PC-9 (cell line): Measurements from ENCODE around the gene IL2RA. TPM values are rescaled to one million over a fixed set of nuclear protein-coding genes. Genes with fewer than 3 reads are reported as not detected.

Experiments used
- BruUV-seq: library from RNA; stranded (reverse); fragments of 400-500 nt; replicated peaks from 2 replicates; lab custom pipeline; 2021; lab: Mats Ljungman, UMichigan
- CTCF ChIA-PET: fragments of 300-600 bp; sonication (Branson Sonifier 250); formaldehyde crosslinking; loops from one replicate; lab custom pipeline; 2022; ENCODE audit warnings: antibody characterized with exemption; lab: Charles Lee
- POLR2A ChIA-PET: fragments of 300-600 bp; sonication (Branson Sonifier 250); formaldehyde crosslinking; loops from one replicate; lab custom pipeline; 2022; ENCODE audit warnings: antibody characterized with exemption; ENCODE audit not compliant: unreplicated experiment; lab: Charles Lee
- DNase-seq, 2 experiments: peaks; one replicate each; pipeline versions ENCODE4 v3.0.0 to v3.0.0-alpha.2; 2015 to 2022; ENCODE audit warnings: mixed read lengths in 1 of 2
- H2AFZ ChIP-seq: fragments of 200-600 bp; sonication (generic); 2 replicates; pipeline ENCODE4 v1.8.1; 2017; ENCODE audit warnings: antibody characterized with exemption
- H3F3A ChIP-seq: fragments of 200-600 bp; sonication (generic); 2 replicates; pipeline ENCODE4 v1.8.1; 2017; ENCODE audit warnings: antibody characterized with exemption, mild to moderate bottlenecking, low read depth; ENCODE audit not compliant: insufficient read depth
- H3K27ac ChIP-seq: fragments of 200-600 bp; sonication (generic); 2 replicates; pipeline ENCODE4 v1.6.1; 2016; ENCODE audit warnings: mixed run types
- H3K27me3 ChIP-seq: fragments of 200-600 bp; sonication (generic); 2 replicates; pipeline ENCODE4 v1.6.1; 2016; ENCODE audit warnings: low read depth, mixed run types; ENCODE audit not compliant: insufficient read depth
- H3K36me3 ChIP-seq: fragments of 200-600 bp; sonication (generic); 2 replicates; pipeline ENCODE4 v1.6.1; 2016; ENCODE audit warnings: low read depth, mixed run types
- H3K4me1 ChIP-seq: fragments of 200-600 bp; sonication (generic); replicated peaks from 2 replicates; pipeline ENCODE4 v1.6.1; 2016; ENCODE audit warnings: mixed run types; ENCODE audit not compliant: insufficient read depth
- H3K4me2 ChIP-seq: fragments of 200-600 bp; sonication (generic); 2 replicates; pipeline ENCODE4 v1.6.1; 2017; ENCODE audit warnings: mixed run types
- H3K4me3 ChIP-seq: fragments of 200-600 bp; sonication (generic); 2 replicates; pipeline ENCODE4 v1.6.1; 2016; ENCODE audit warnings: mixed run types
- H3K79me2 ChIP-seq: fragments of 200-600 bp; sonication (generic); 2 replicates; pipeline ENCODE4 v1.6.1; 2017; ENCODE audit warnings: low read depth, mixed run types
- H3K9me2 ChIP-seq: fragments of 200-600 bp; sonication (generic); 2 replicates; pipeline ENCODE4 v1.8.1; 2017; ENCODE audit warnings: mild to moderate bottlenecking; ENCODE audit not compliant: insufficient read depth
- H3K9me3 ChIP-seq: fragments of 200-600 bp; sonication (generic); 2 replicates; pipeline ENCODE4 v1.8.1; 2016; ENCODE audit warnings: low read depth; ENCODE audit not compliant: insufficient read depth
- H4K20me1 ChIP-seq: fragments of 200-600 bp; sonication (generic); 2 replicates; pipeline ENCODE4 v1.8.1; 2017; ENCODE audit not compliant: insufficient read depth
- CTCF ChIP-seq: fragments of 200-600 bp; sonication (generic); conservative IDR thresholded peaks from 2 replicates; pipeline ENCODE4 v1.6.1; 2017; ENCODE audit warnings: mixed run types, antibody characterized with exemption, mild to moderate bottlenecking, moderate library complexity
- EZH2 ChIP-seq: fragments of 200-600 bp; sonication (generic); IDR thresholded peaks from 2 replicates; pipeline ENCODE4 v1.8.0; 2017; ENCODE audit warnings: antibody characterized with exemption, low read depth
- intact Hi-C: fragments of 100-400 bp; cut with micrococcal nuclease; formaldehyde crosslinking; loops from one replicate; pipeline ENCODE4 v1.10.0; 2022; ENCODE audit not compliant: unreplicated experiment
- total RNA-seq: library from RNA; stranded (reverse); gene quantifications from 2 replicates; pipeline ENCODE4 v1.2.3, GENCODE V29; 2021

The IL2RA gene
- total RNA-seq, 1 experiment from 2014 or later = not detected

- intact Hi-C loops = loop anchor here (10.0 kb wide), 1 partner anchor 1268 kb away; no protein-coding TSS in a partner anchor
Observed at GRCh38 chr10:6082496-6083395, 20.6 kb upstream of the IL2RA start.

GRCh38 chr10:6080417-6080973 lies 18.3 kb upstream of the IL2RA start:
- POLR2A ChIA-PET = no interaction called here
- Histone ChIP-seq H4K20me1 (no peaks in the 10 kb centered on the region), H3K27ac (no peak overlapping the region), H3K4me2 (no peak overlapping the region), H2AFZ (no peak overlapping the region), H3K4me3 (no peak overlapping the region), H3K36me3 (no peaks in the 10 kb centered on the region), H3K9me3 (no peaks in the 10 kb centered on the region), H3K79me2 (no peaks in the 10 kb centered on the region), H3K27me3 (peaks cover 20% of the 10 kb centered on the region), H3K9me2 (no peaks in the 10 kb centered on the region), H3F3A (no peaks in the 10 kb centered on the region), H3K4me1 (no peaks in the 10 kb centered on the region)
- intact Hi-C loops = loop anchor here (10.0 kb wide), 1 partner anchor 1266 kb away; no protein-coding TSS in a partner anchor
- no peak for DNase-seq
- TF ChIP-seq CTCF = no peak
- TF ChIP-seq EZH2 = no peak
- CTCF ChIA-PET = no interaction called here
- no TSS peak for BruUV-seq

More at GRCh38 chr10:6082496-6083395, 20.6 kb upstream of the IL2RA start:
- ChIA-PET POLR2A (interaction anchor here (0.7 kb wide), 1 partner anchor 534 kb away, joined by 4 read pairs; no protein-coding TSS in a partner anchor), CTCF (no interaction called here)
- no TSS peak for BruUV-seq
- Histone ChIP-seq H3K4me3 (no peak overlapping the region), H4K20me1 (no peaks in the 10 kb centered on the region), H3K79me2 (no peaks in the 10 kb centered on the region), H3K27ac (no peak overlapping the region), H3K27me3 (peaks cover 11% of the 10 kb centered on the region), H3K4me2 (no peak overlapping the region), H3K9me3 (no peaks in the 10 kb centered on the region), H3F3A (no peaks in the 10 kb centered on the region), H3K9me2 (no peaks in the 10 kb centered on the region), H3K36me3 (no peaks in the 10 kb centered on the region), H2AFZ (no peak overlapping the region), H3K4me1 (no peaks in the 10 kb centered on the region)
- no peak for TF ChIP-seq CTCF
- TF ChIP-seq EZH2 = no peak
- no peak for DNase-seq

GRCh38 chr10:6079044-6079443 lies 16.9 kb upstream of the IL2RA start:
- no peak overlapping the region for H3K27ac ChIP-seq
- no TSS peak for BruUV-seq
- no peak overlapping the region for H3K4me3 ChIP-seq
- no peak overlapping the region for H2AFZ ChIP-seq
- H3K4me2 ChIP-seq = no peak overlapping the region
- H3K9me3 ChIP-seq = no peaks in the 10 kb centered on the region
- H3K79me2 ChIP-seq = no peaks in the 10 kb centered on the region
- DNase-seq = no peak
- CTCF ChIA-PET = interaction anchor here (0.5 kb wide), 1 partner anchor 695 kb away, joined by 4 read pairs; no protein-coding TSS in a partner anchor
- H4K20me1 ChIP-seq = no peaks in the 10 kb centered on the region
- H3K27me3 ChIP-seq = peaks cover 23% of the 10 kb centered on the region
- no peaks in the 10 kb centered on the region for H3K4me1 ChIP-seq
- no peaks in the 10 kb centered on the region for H3K36me3 ChIP-seq
- no peaks in the 10 kb centered on the region for H3K9me2 ChIP-seq
- H3F3A ChIP-seq = no peaks in the 10 kb centered on the region
- TF ChIP-seq CTCF = no peak
- no peak for TF ChIP-seq EZH2
- intact Hi-C loops = no loop called here
- POLR2A ChIA-PET = no interaction called here
